Ecto neural progenitor cell (in vitro differentiated cells): ENCODE measurements around the gene MAB21L3.

ENCODE experiments used
- DNase-seq: peaks from one replicate; pipeline ENCODE4 v3.0.0-alpha.2; 2018; ENCODE audit warnings: low spot score

The MAB21L3 gene

GRCh38 chr1:116111524-116112021 is 374 bp downstream of the MAB21L3 start:
- DNase-seq: no peak

GRCh38 chr1:116112388-116113140 is 1.4 kb downstream of the MAB21L3 start:
- no peak for DNase-seq

- DNase-seq: no peak
Measured at GRCh38 chr1:116113615-116114014, 2.4 kb downstream of the MAB21L3 start.

- DNase-seq: no peak
Measured at GRCh38 chr1:116115476-116116439, 4.6 kb downstream of the MAB21L3 start.

- no peak for DNase-seq
Measured at GRCh38 chr1:116118471-116118870, 7.3 kb downstream of the MAB21L3 start.

- no peak for DNase-seq
Measured at GRCh38 chr1:116119876-116120275, 8.7 kb downstream of the MAB21L3 start.

GRCh38 chr1:116122955-116123757 is 12.0 kb downstream of the MAB21L3 start:
- DNase-seq: no peak

GRCh38 chr1:116123837-116124533 is 12.8 kb downstream of the MAB21L3 start:
- DNase-seq: no peak

GRCh38 chr1:116125758-116126157 is 14.6 kb downstream of the MAB21L3 start:
- DNase-seq: no peak

- no peak for DNase-seq
Measured at GRCh38 chr1:116126281-116126680, 15.1 kb downstream of the MAB21L3 start.

- peak; percentile 33 for DNase-seq
Measured at GRCh38 chr1:116127123-116127847, 16.1 kb downstream of the MAB21L3 start.

- peak; percentile 34 for DNase-seq
Measured at GRCh38 chr1:116127848-116128540, 16.8 kb downstream of the MAB21L3 start.

- no peak for DNase-seq
Measured at GRCh38 chr1:116128664-116129063, 17.5 kb downstream of the MAB21L3 start.

GRCh38 chr1:116129537-116129936 is 18.3 kb downstream of the MAB21L3 start:
- no peak for DNase-seq

GRCh38 chr1:116130356-116130755 is 19.2 kb downstream of the MAB21L3 start:
- no peak for DNase-seq

GRCh38 chr1:116131170-116131569 is 20.0 kb downstream of the MAB21L3 start:
- peak; percentile 8 for DNase-seq

GRCh38 chr1:116131866-116132605 is 20.8 kb downstream of the MAB21L3 start:
- peak; percentile 20 for DNase-seq

- DNase-seq: peak; percentile 20
Measured at GRCh38 chr1:116133696-116134475, 22.7 kb downstream of the MAB21L3 start.

GRCh38 chr1:116134476-116134773 is 23.2 kb downstream of the MAB21L3 start:
- peak; percentile 7 for DNase-seq
